Astrocyte (in vitro differentiated cells and primary cell): ENCODE measurements around the gene F7. TPM values are rescaled to one million over a fixed set of nuclear protein-coding genes. Genes with fewer than 3 reads are reported as not detected.

ENCODE experiments used
- DNase-seq: peaks from one replicate; pipeline ENCODE4 v3.0.0-alpha.2; 2010; ENCODE audit warnings: low read depth
- FAIRE-seq: peaks from 2 replicates; lab custom pipeline; 2011; peaks lifted over from hg19 to GRCh38; lab: Jason Lieb, UNC
- H2AFZ ChIP-seq: 2 replicates; pipeline ENCODE4 v1.6.0; 2012; ENCODE audit warnings: low read depth, low read length, inconsistent platforms
- H3K27ac ChIP-seq: 2 replicates; pipeline ENCODE4 v1.5.1; 2011; ENCODE audit warnings: low read depth, low read length, inconsistent platforms
- H3K27me3 ChIP-seq: 2 replicates; pipeline ENCODE4 v1.6.0; 2011; ENCODE audit warnings: low read length, inconsistent platforms; ENCODE audit not compliant: insufficient read depth
- H3K36me3 ChIP-seq: 2 replicates; pipeline ENCODE4 v1.5.1; 2011; ENCODE audit warnings: low read length, inconsistent platforms; ENCODE audit not compliant: insufficient read depth
- H3K4me1 ChIP-seq: 2 replicates; pipeline ENCODE4 v1.5.1; 2011; ENCODE audit warnings: low read length, inconsistent platforms; ENCODE audit not compliant: insufficient read depth
- H3K4me2 ChIP-seq: 2 replicates; pipeline ENCODE4 v1.6.0; 2012; ENCODE audit warnings: low read length, inconsistent platforms
- H3K4me3 ChIP-seq: 2 replicates; pipeline ENCODE4 v1.5.1; 2011; ENCODE audit warnings: low read depth, mild to moderate bottlenecking, low read length, inconsistent platforms; ENCODE audit not compliant: insufficient read depth
- H3K79me2 ChIP-seq: 2 replicates; pipeline ENCODE4 v1.6.0; 2012; ENCODE audit warnings: mild to moderate bottlenecking, low read length, inconsistent platforms; ENCODE audit not compliant: insufficient read depth
- H3K9ac ChIP-seq: 2 replicates; pipeline ENCODE4 v1.6.0; 2012; ENCODE audit warnings: mild to moderate bottlenecking, low read length, inconsistent platforms
- H3K9me3 ChIP-seq: 2 replicates; pipeline ENCODE4 v1.5.1; 2012; ENCODE audit warnings: low read depth, mild to moderate bottlenecking, low read length, inconsistent platforms; ENCODE audit not compliant: insufficient read depth
- H4K20me1 ChIP-seq: 2 replicates; pipeline ENCODE4 v1.6.0; 2012; ENCODE audit warnings: low read length, inconsistent platforms; ENCODE audit not compliant: insufficient read depth
- H3K27ac Mint-ChIP-seq: one replicate; pipeline ENCODE4 v1.8.0; 2021; ENCODE audit warnings: mild to moderate bottlenecking, mixed read lengths; ENCODE audit not compliant: unreplicated experiment
- H3K27me3 Mint-ChIP-seq: one replicate; pipeline ENCODE4 v1.8.0; 2021; ENCODE audit warnings: low read depth, mixed read lengths; ENCODE audit not compliant: unreplicated experiment
- H3K36me3 Mint-ChIP-seq: one replicate; pipeline ENCODE4 v1.8.0; 2021; ENCODE audit warnings: low read depth, mixed read lengths; ENCODE audit not compliant: unreplicated experiment
- H3K4me1 Mint-ChIP-seq: one replicate; pipeline ENCODE4 v1.8.0; 2021; ENCODE audit warnings: low read depth, mixed read lengths; ENCODE audit not compliant: unreplicated experiment
- H3K4me3 Mint-ChIP-seq: one replicate; pipeline ENCODE4 v1.8.0; 2021; ENCODE audit warnings: mild to moderate bottlenecking, moderate library complexity, mixed read lengths; ENCODE audit not compliant: unreplicated experiment
- H3K9me3 Mint-ChIP-seq: one replicate; pipeline ENCODE4 v1.8.0; 2021; ENCODE audit warnings: mild to moderate bottlenecking, mixed read lengths; ENCODE audit not compliant: unreplicated experiment
- CTCF ChIP-seq: IDR thresholded peaks from 2 replicates; pipeline ENCODE4 v1.5.1; 2011; ENCODE audit warnings: low read depth, mild to moderate bottlenecking, inconsistent platforms, low read length, moderate library complexity; ENCODE audit not compliant: insufficient read depth
- EZH2 ChIP-seq: IDR thresholded peaks from 2 replicates; pipeline ENCODE4 v1.6.1; 2012; ENCODE audit warnings: mild to moderate bottlenecking, low read length, inconsistent platforms; ENCODE audit not compliant: insufficient read depth
- total RNA-seq: library from RNA; stranded (reverse); gene quantifications from 2 replicates; pipeline ENCODE4 v1.2.1, GENCODE V29; 2021

The F7 gene
- total RNA-seq, 1 donor from 2014 or later, result not detected

GRCh38 chr13:113147206-113147605, 41.6 kb downstream of the F7 start:
- Histone ChIP-seq H3K9me3 (no peaks in the 10 kb centered on the region), H3K36me3 (no peaks in the 10 kb centered on the region), H3K9ac (no peak overlapping the region), H3K79me2 (no peaks in the 10 kb centered on the region), H3K27ac (no peak overlapping the region), H3K4me1 (no peaks in the 10 kb centered on the region), H4K20me1 (no peaks in the 10 kb centered on the region), H3K27me3 (no peaks in the 10 kb centered on the region), H3K4me3 (no peak overlapping the region), H2AFZ (no peak overlapping the region), H3K4me2 (no peak overlapping the region)
- no peak for DNase-seq
- Mint-ChIP-seq H3K9me3 (peaks cover 2% of the 10 kb centered on the region), H3K4me1 (peaks cover under 1% of the 10 kb centered on the region), H3K4me3 (no peak overlapping the region), H3K27ac (no peak overlapping the region), H3K36me3 (peaks cover 4% of the 10 kb centered on the region), H3K27me3 (peaks cover 37% of the 10 kb centered on the region)
- no peak for TF ChIP-seq EZH2
- no peak for TF ChIP-seq CTCF
- no peak for FAIRE-seq

- H2AFZ ChIP-seq, result no peak overlapping the region
- no peaks in the 10 kb centered on the region for H4K20me1 ChIP-seq
- peaks cover 4% of the 10 kb centered on the region for H3K36me3 Mint-ChIP-seq
- FAIRE-seq (no peak), DNase-seq (no peak)
- H3K4me2 ChIP-seq, result no peak overlapping the region
- H3K27ac ChIP-seq, result no peak overlapping the region
- H3K9me3 Mint-ChIP-seq, result peaks cover 2% of the 10 kb centered on the region
- H3K9ac ChIP-seq, result no peak overlapping the region
- H3K4me3 Mint-ChIP-seq, result no peak overlapping the region
- peaks cover 39% of the 10 kb centered on the region for H3K27me3 Mint-ChIP-seq
- no peak overlapping the region for H3K4me3 ChIP-seq
- H3K36me3 ChIP-seq, result no peaks in the 10 kb centered on the region
- H3K27me3 ChIP-seq, result no peaks in the 10 kb centered on the region
- no peak for TF ChIP-seq CTCF
- TF ChIP-seq EZH2, result no peak
- H3K27ac Mint-ChIP-seq, result no peak overlapping the region
- H3K4me1 Mint-ChIP-seq, result peaks cover 6% of the 10 kb centered on the region
- H3K79me2 ChIP-seq, result no peaks in the 10 kb centered on the region
- H3K9me3 ChIP-seq, result no peaks in the 10 kb centered on the region
- peaks cover 8% of the 10 kb centered on the region for H3K4me1 ChIP-seq
Measured at GRCh38 chr13:113148407-113148806, 42.8 kb downstream of the F7 start.

- Histone ChIP-seq H3K27me3 (no peaks in the 10 kb centered on the region), H3K79me2 (no peaks in the 10 kb centered on the region), H2AFZ (no peak overlapping the region), H3K27ac (no peak overlapping the region), H3K4me1 (peaks cover 10% of the 10 kb centered on the region), H3K4me2 (no peak overlapping the region), H3K36me3 (no peaks in the 10 kb centered on the region), H3K9me3 (no peaks in the 10 kb centered on the region), H4K20me1 (no peaks in the 10 kb centered on the region), H3K9ac (no peak overlapping the region), H3K4me3 (no peak overlapping the region)
- FAIRE-seq (no peak), DNase-seq (no peak)
- H3K9me3 Mint-ChIP-seq, result peaks cover 2% of the 10 kb centered on the region
- H3K27ac Mint-ChIP-seq, result no peak overlapping the region
- peaks cover 6% of the 10 kb centered on the region for H3K4me1 Mint-ChIP-seq
- peaks cover 4% of the 10 kb centered on the region for H3K36me3 Mint-ChIP-seq
- peaks cover 38% of the 10 kb centered on the region for H3K27me3 Mint-ChIP-seq
- H3K4me3 Mint-ChIP-seq, result no peak overlapping the region
- no peak for TF ChIP-seq EZH2
Measured at GRCh38 chr13:113148940-113149503, 43.4 kb downstream of the F7 start.
